ENCODE results near the gene MEF2A. TPM values are rescaled to one million over a fixed set of nuclear protein-coding genes. Genes with fewer than 3 reads are reported as not detected.

Gene MEF2A
- polyA plus RNA-seq, 1 donor: 29.3 TPM

DNA sequence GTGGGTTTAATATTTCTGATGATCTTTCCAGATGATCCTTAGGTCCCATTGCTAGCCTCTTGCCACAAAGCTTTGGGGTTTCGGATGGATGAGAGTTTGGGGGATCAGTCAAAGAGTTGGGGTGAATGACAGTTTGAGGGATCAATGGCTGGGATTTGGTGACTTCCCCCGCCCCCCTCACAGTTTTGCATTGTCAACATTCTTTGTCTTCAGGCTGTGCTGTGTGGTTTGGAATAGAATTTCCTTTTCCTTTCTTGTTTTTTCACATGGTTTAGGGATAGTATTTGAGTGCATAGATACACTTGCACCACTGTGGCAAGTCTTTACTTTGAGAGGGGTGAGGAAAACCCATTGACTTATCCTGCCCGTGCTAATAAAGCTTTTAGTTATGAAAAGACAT lies 14.3 kb downstream of the MEF2A start:
- WGBS (ENCODE audit: insufficient coverage, low lambda C conversion rate): no CpG with 5 or more reads among the region's 3 CpGs
- H3K4me1 ChIP-seq (ENCODE audit: control insufficient read depth, insufficient read depth, low read length): no peaks in the 10 kb centered on the region

DNA sequence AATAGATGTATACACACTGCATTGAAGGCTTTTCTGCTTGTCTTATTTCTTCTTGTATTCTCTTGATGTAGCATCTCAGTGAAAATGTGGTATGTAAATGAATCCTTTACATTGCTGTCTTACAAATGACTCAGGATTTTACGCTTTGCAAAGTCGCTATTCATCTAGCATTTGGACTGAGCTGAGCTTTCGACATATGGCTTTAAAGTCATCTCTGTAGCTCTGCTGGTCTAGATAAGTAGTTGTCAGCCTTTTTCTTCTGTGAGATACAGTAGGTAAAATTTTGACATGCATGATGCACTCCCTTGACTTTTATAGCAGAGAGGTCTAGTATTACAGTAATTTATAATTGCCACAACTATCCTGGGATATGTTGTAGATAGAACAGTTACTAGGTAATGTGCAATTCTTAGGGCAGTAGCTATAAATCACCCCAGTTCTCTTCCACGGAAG lies 16.8 kb downstream of the MEF2A start:
- no peak for DNase-seq
- 83% methylated on average over 1 of the region's 4 CpGs for WGBS (ENCODE audit: insufficient coverage, low lambda C conversion rate)

More for the DNA sequence above, 14.3 kb downstream of the MEF2A start:
- no peak for DNase-seq
- Histone ChIP-seq H3K27me3 (ENCODE audit: control insufficient read depth, insufficient read depth, low read length) (no peaks in the 10 kb centered on the region), H3K9me3 (ENCODE audit: control insufficient read depth, low read depth, low read length) (no peaks in the 10 kb centered on the region), H3K27ac (ENCODE audit: low read length) (no peak overlapping the region), H3K36me3 (ENCODE audit: control insufficient read depth, insufficient read depth, low read length) (no peaks in the 10 kb centered on the region), H3K4me3 (ENCODE audit: low read length) (no peak overlapping the region)

DNA sequence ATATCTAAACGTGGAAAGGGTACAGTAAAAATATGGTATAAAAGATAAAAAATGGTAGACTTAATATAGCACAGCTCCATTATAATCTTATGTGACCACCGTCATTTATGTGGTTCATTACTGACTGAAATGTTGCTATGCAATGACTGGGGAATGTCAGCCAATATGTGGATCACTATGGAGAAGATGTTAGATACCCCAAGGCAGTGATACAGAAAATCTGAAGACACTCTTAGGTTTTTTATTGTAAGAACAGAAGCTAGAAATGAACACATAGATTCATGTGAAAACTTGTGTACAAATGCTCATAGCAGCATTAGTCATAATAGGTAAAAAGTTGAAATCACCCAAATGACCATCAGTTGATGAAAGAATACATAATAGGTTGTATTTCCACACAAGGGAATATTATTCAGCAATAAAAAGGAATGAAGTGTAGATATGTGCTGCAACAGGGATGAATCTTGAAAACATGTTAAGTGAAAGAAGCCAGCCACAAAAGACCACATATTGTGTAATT lies 18.4 kb downstream of the MEF2A start:
- no peaks in the 10 kb centered on the region for H3K27me3 ChIP-seq (ENCODE audit: control insufficient read depth, insufficient read depth, low read length)
- H3K4me3 ChIP-seq (ENCODE audit: low read length): no peak overlapping the region
- DNase-seq: no peak
- no peaks in the 10 kb centered on the region for H3K4me1 ChIP-seq (ENCODE audit: control insufficient read depth, insufficient read depth, low read length)
- no CpG with 5 or more reads among the region's 2 CpGs for WGBS (ENCODE audit: insufficient coverage, low lambda C conversion rate)
- no peaks in the 10 kb centered on the region for H3K36me3 ChIP-seq (ENCODE audit: control insufficient read depth, insufficient read depth, low read length)
- peaks cover 12% of the 10 kb centered on the region for H3K9me3 ChIP-seq (ENCODE audit: control insufficient read depth, low read depth, low read length)
- H3K27ac ChIP-seq (ENCODE audit: low read length): no peak overlapping the region

More for the DNA sequence above, 16.8 kb downstream of the MEF2A start:
- no peak overlapping the region for H3K4me3 ChIP-seq (ENCODE audit: low read length)
- H3K36me3 ChIP-seq (ENCODE audit: control insufficient read depth, insufficient read depth, low read length): no peaks in the 10 kb centered on the region
- peaks cover 8% of the 10 kb centered on the region for H3K9me3 ChIP-seq (ENCODE audit: control insufficient read depth, low read depth, low read length)
- no peaks in the 10 kb centered on the region for H3K27me3 ChIP-seq (ENCODE audit: control insufficient read depth, insufficient read depth, low read length)
- H3K4me1 ChIP-seq (ENCODE audit: control insufficient read depth, insufficient read depth, low read length): no peaks in the 10 kb centered on the region
- no peak overlapping the region for H3K27ac ChIP-seq (ENCODE audit: low read length)

DNA sequence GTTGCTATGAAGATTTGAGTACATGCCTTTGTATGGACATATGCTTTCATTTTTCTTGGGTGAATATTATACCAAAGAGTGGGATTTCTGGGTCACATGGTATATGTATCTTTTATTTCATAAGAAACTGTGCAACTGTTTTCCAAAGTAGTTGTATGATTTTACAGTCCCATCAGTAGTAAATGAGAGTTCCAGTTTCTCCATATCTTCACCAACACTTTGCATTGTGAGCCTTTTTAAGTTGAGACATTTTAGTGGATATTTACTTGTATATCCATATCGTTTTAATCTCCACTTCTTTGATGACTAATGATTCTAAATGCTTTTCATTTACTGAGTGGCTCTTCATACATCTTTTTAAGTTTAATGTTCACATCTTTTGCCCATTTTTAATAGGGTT lies 20.3 kb downstream of the MEF2A start:
- H3K4me3 ChIP-seq (ENCODE audit: low read length): no peak overlapping the region
- no peaks in the 10 kb centered on the region for H3K36me3 ChIP-seq (ENCODE audit: control insufficient read depth, insufficient read depth, low read length)
- H3K27me3 ChIP-seq (ENCODE audit: control insufficient read depth, insufficient read depth, low read length): no peaks in the 10 kb centered on the region
- DNase-seq: no peak
- no peaks in the 10 kb centered on the region for H3K4me1 ChIP-seq (ENCODE audit: control insufficient read depth, insufficient read depth, low read length)
- WGBS (ENCODE audit: insufficient coverage, low lambda C conversion rate): 100% methylated on average over 1 of the region's 1 CpG
- peaks cover 12% of the 10 kb centered on the region for H3K9me3 ChIP-seq (ENCODE audit: control insufficient read depth, low read depth, low read length)
- H3K27ac ChIP-seq (ENCODE audit: low read length): no peak overlapping the region

DNA sequence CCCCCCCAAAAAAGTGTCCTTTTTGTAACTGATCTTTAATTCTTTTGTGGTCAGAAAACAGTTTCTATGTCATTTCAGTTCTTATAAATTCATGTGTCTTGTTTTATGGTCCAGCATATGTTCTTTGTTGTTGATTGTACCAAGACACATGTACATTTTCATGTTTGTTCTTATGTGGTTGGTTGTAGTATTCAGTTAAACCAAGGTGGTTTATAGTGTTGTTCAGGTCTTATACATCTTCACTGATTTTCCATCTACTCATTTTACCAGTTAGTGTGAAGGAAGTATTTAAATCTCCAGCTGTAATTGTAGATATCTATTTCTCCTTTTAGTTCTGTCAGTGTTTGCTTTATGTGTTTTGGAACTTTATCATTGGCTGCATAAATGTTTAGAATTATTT lies 24.0 kb downstream of the MEF2A start:
- DNase-seq: no peak
- no peaks in the 10 kb centered on the region for H3K27me3 ChIP-seq (ENCODE audit: control insufficient read depth, insufficient read depth, low read length)
- H3K27ac ChIP-seq (ENCODE audit: low read length): no peak overlapping the region
- H3K4me1 ChIP-seq (ENCODE audit: control insufficient read depth, insufficient read depth, low read length): no peaks in the 10 kb centered on the region
- H3K9me3 ChIP-seq (ENCODE audit: control insufficient read depth, low read depth, low read length): peaks cover 12% of the 10 kb centered on the region
- no peaks in the 10 kb centered on the region for H3K36me3 ChIP-seq (ENCODE audit: control insufficient read depth, insufficient read depth, low read length)
- no peak overlapping the region for H3K4me3 ChIP-seq (ENCODE audit: low read length)

DNA sequence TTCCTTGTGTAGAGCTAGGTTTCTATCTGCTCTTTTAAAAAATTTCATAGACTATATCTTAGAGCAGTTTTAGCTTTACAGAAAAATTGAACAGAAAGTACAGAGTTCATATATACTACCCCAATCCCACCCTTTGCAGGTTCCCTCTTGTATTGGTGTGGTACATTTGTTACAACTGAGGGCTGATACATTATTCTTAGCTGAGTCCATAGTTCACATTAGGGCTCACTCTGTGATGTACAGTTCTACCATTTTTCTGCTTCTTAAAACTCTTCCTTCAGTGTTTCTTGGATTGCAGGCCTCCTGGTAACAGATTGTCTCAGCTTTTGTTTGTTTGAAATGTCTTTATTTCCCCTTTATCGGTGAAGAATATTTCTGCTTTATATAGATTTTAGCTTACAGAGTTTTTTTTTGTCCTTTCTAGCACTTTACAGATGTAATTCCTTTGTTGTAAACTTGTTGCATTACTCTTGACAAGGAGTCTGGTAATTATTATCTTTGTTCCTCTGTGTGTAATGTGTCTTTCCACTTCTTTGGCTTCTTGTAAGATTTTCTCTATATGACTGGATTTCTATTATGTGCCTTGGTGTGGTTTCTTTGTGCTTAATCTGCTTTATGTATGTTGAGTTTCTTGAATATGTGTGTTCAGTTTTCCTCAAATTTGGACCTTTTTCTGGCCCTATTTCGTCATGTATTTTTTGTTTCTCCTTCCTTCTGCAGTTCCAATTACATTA lies 25.3 kb downstream of the MEF2A start:
- 100% methylated on average over 1 of the region's 2 CpGs for WGBS (ENCODE audit: insufficient coverage, low lambda C conversion rate)
- Histone ChIP-seq H3K4me3 (ENCODE audit: low read length) (no peak overlapping the region), H3K27me3 (ENCODE audit: control insufficient read depth, insufficient read depth, low read length) (no peaks in the 10 kb centered on the region), H3K4me1 (ENCODE audit: control insufficient read depth, insufficient read depth, low read length) (no peaks in the 10 kb centered on the region), H3K9me3 (ENCODE audit: control insufficient read depth, low read depth, low read length) (peaks cover 9% of the 10 kb centered on the region), H3K36me3 (ENCODE audit: control insufficient read depth, insufficient read depth, low read length) (no peaks in the 10 kb centered on the region), H3K27ac (ENCODE audit: low read length) (no peak overlapping the region)
- no peak for DNase-seq

DNA sequence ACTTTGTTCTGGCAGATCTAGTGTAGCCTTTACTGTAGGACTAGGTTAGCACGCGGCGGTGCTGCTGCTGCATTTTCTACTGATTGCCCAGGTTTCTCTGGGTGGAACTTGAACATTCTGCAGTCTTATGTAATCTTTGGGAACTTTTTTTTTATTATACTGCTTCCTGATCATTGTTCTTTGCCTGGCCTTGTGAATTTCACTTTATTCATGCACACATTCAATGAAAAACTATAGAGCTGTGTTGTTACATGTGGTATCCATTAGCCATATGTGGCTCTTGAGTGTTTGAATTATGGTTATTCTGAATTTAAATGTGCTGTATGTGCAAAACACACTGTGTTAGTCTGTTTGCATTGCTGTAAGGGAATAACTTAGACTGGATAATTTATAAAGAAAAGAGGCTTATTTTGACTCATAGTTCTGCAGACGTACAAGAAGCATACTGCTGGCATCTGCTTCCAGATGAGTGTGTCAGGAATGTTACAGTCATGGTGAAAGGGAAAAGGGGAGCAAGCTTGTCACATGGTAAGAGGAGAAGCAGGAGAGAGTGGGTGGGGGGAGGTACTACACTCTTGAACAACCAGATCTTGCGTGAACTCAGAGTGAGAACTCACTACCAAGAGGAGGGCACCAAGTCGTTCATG lies 26.5 kb downstream of the MEF2A start:
- Histone ChIP-seq H3K36me3 (ENCODE audit: control insufficient read depth, insufficient read depth, low read length) (no peaks in the 10 kb centered on the region), H3K27ac (ENCODE audit: low read length) (no peak overlapping the region), H3K4me3 (ENCODE audit: low read length) (no peak overlapping the region), H3K27me3 (ENCODE audit: control insufficient read depth, insufficient read depth, low read length) (no peaks in the 10 kb centered on the region), H3K4me1 (ENCODE audit: control insufficient read depth, insufficient read depth, low read length) (no peaks in the 10 kb centered on the region), H3K9me3 (ENCODE audit: control insufficient read depth, low read depth, low read length) (peaks cover 4% of the 10 kb centered on the region)
- 83% methylated on average over 1 of the region's 6 CpGs for WGBS (ENCODE audit: insufficient coverage, low lambda C conversion rate)
- peak in 1 of 2 donors; percentile 37 for DNase-seq

DNA sequence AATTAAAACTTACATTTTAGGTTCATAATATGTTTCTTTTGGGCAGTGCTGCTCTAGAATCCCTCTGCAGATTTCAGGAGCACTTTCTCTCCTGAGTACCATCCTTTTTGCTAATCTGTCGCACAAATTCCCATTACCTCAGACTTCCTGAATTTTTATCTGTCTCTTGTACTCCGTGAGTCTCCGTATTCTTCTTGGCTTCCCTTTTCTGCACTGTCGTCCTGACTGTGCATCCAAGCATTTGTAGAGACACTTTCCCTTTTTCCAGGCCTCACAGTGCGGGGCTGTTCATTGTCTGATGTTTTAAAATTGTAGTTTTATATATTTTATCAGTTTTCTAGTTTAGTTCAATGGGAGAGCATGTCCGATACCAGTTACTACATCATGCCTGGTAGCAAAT lies 27.3 kb downstream of the MEF2A start:
- Histone ChIP-seq H3K4me1 (ENCODE audit: control insufficient read depth, insufficient read depth, low read length) (no peaks in the 10 kb centered on the region), H3K9me3 (ENCODE audit: control insufficient read depth, low read depth, low read length) (peaks cover 4% of the 10 kb centered on the region), H3K36me3 (ENCODE audit: control insufficient read depth, insufficient read depth, low read length) (no peaks in the 10 kb centered on the region), H3K27me3 (ENCODE audit: control insufficient read depth, insufficient read depth, low read length) (no peaks in the 10 kb centered on the region), H3K27ac (ENCODE audit: low read length) (no peak overlapping the region), H3K4me3 (ENCODE audit: low read length) (no peak overlapping the region)
- DNase-seq: no peak
- WGBS (ENCODE audit: insufficient coverage, low lambda C conversion rate): 87% methylated on average over 4 of the region's 6 CpGs

DNA sequence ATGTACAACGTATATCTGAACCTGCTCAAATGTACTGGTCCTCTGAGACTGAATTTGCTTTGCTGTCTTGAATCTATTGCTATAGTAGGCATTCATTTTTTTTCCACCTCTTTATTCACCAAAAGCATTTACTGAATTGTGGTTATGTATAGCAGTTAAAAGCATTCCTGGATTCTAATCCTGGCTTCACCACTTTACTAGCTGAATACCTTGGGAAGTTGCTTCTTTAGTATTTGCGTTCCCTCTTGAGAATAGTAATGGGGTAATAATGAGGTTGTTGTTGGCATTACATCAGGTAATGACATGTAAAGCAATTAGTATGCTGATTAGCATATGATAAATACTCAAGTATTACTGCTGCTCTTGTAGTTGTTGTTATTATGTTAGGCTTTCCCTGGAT lies 29.1 kb downstream of the MEF2A start:
- H3K4me3 ChIP-seq (ENCODE audit: low read length): no peak overlapping the region
- H3K27me3 ChIP-seq (ENCODE audit: control insufficient read depth, insufficient read depth, low read length): no peaks in the 10 kb centered on the region
- no peak for DNase-seq
- H3K9me3 ChIP-seq (ENCODE audit: control insufficient read depth, low read depth, low read length): no peaks in the 10 kb centered on the region
- H3K27ac ChIP-seq (ENCODE audit: low read length): no peak overlapping the region
- H3K36me3 ChIP-seq (ENCODE audit: control insufficient read depth, insufficient read depth, low read length): peaks cover 4% of the 10 kb centered on the region
- 100% methylated on average over 1 of the region's 2 CpGs for WGBS (ENCODE audit: insufficient coverage, low lambda C conversion rate)
- H3K4me1 ChIP-seq (ENCODE audit: control insufficient read depth, insufficient read depth, low read length): no peaks in the 10 kb centered on the region

DNA sequence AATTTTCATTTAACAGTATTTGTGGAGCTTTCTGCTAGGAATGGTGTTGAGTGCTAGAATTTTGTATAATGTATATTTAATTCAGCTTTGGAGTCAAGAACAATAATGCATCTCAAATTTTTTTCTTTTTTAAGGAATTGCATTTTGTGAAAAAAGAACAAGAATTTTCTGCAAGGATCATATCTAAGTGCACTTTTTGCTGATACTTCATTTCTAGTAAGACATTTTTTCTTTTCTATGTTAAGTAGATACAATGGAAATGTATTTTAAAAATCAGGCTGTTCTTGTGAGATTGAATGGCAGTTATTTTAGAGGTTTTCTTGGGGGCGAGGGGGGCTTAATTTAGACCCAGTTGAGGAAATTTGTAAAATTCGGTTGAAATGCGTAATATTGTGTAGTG lies 32.5 kb downstream of the MEF2A start:
- Histone ChIP-seq H3K4me1 (ENCODE audit: control insufficient read depth, insufficient read depth, low read length) (no peaks in the 10 kb centered on the region), H3K4me3 (ENCODE audit: low read length) (no peak overlapping the region), H3K27me3 (ENCODE audit: control insufficient read depth, insufficient read depth, low read length) (no peaks in the 10 kb centered on the region), H3K9me3 (ENCODE audit: control insufficient read depth, low read depth, low read length) (no peaks in the 10 kb centered on the region), H3K36me3 (ENCODE audit: control insufficient read depth, insufficient read depth, low read length) (peaks cover 12% of the 10 kb centered on the region), H3K27ac (ENCODE audit: low read length) (no peak overlapping the region)
- DNase-seq: no peak
- no CpG with 5 or more reads among the region's 3 CpGs for WGBS (ENCODE audit: insufficient coverage, low lambda C conversion rate)

Measured in large intestine (tissue), 3 donors.